HG03378 (cell line): ENCODE results near the gene HS3ST6.
"Not testable (repeated sequence)": the region's sequence is repeated elsewhere in the genome, so short reads cannot be mapped to it uniquely, and the experiment has no call there.

Source experiments
- ATAC-seq: cut with Tn5 transposase; IDR thresholded peaks from one replicate; pipeline ENCODE4 v1.9.1; 2021; ENCODE audit warnings: mild to moderate bottlenecking, moderate library complexity; ENCODE audit not compliant: unreplicated experiment

HS3ST6 gene

GRCh38 chr16:1909561-1910231 lies 8.5 kb downstream of the HS3ST6 start:
- ATAC-seq: no peak

GRCh38 chr16:1908983-1909382 lies 9.2 kb downstream of the HS3ST6 start:
- ATAC-seq: no peak

GRCh38 chr16:1908184-1908583 lies 10.0 kb downstream of the HS3ST6 start:
- ATAC-seq: no peak

- no peak for ATAC-seq
Observed at GRCh38 chr16:1907226-1907860, 10.9 kb downstream of the HS3ST6 start.

- ATAC-seq: no peak
Observed at GRCh38 chr16:1906846-1907165, 11.4 kb downstream of the HS3ST6 start.

GRCh38 chr16:1906055-1906845 lies 12.0 kb downstream of the HS3ST6 start:
- no peak for ATAC-seq

GRCh38 chr16:1903845-1904840 lies 14.1 kb downstream of the HS3ST6 start:
- ATAC-seq: no peak

GRCh38 chr16:1903220-1903574 lies 15.0 kb downstream of the HS3ST6 start:
- no peak for ATAC-seq

GRCh38 chr16:1902547-1903219 lies 15.5 kb downstream of the HS3ST6 start:
- no peak for ATAC-seq

- no peak for ATAC-seq
Observed at GRCh38 chr16:1900452-1900774, 17.8 kb downstream of the HS3ST6 start.

- ATAC-seq: no peak
Observed at GRCh38 chr16:1899641-1900451, 18.4 kb downstream of the HS3ST6 start.

- not testable (repeated sequence) for ATAC-seq
Observed at GRCh38 chr16:1897692-1898091, 20.5 kb downstream of the HS3ST6 start.

GRCh38 chr16:1895949-1896675 lies 22.1 kb downstream of the HS3ST6 start:
- ATAC-seq: no peak

- no peak for ATAC-seq
Observed at GRCh38 chr16:1895068-1895467, 23.1 kb downstream of the HS3ST6 start.

- no peak for ATAC-seq
Observed at GRCh38 chr16:1890708-1891050, 27.5 kb downstream of the HS3ST6 start.

GRCh38 chr16:1890024-1890707 lies 28.0 kb downstream of the HS3ST6 start:
- no peak for ATAC-seq

GRCh38 chr16:1887711-1888354 lies 30.4 kb downstream of the HS3ST6 start:
- no peak for ATAC-seq

GRCh38 chr16:1884889-1885288 lies 33.3 kb downstream of the HS3ST6 start:
- ATAC-seq: no peak
